ENCODE results near the gene DOLPP1. TPM values are rescaled to one million over a fixed set of nuclear protein-coding genes. Genes with fewer than 3 reads are reported as not detected.
A peak's percentile ranks its signal among the peaks of the same experiment; 100 is the strongest.

The DOLPP1 gene
- total RNA-seq, 1 experiment from 2014 or later = 13.7 TPM

- Histone ChIP-seq H3K36me3 (ENCODE audit: control insufficient read depth, insufficient read depth, low read length) (peaks cover 2% of the 10 kb centered on the region; the same call in 1 of the 2 replicates), H3K4me3 (ENCODE audit: low read depth in 2 of 2, low read length in 2 of 2) (no peak overlapping the region), H3K27me3 (ENCODE audit: control insufficient read depth, insufficient read depth, low read length) (no peaks in the 10 kb centered on the region), H3K9me3 (ENCODE audit: control insufficient read depth, insufficient read depth, low read depth, low read length) (no peaks in the 10 kb centered on the region), H3K27ac (ENCODE audit: low read length) (no peak overlapping the region), H3K4me1 (ENCODE audit: control insufficient read depth, insufficient read depth, low read length) (no peaks in the 10 kb centered on the region)
- DNase-seq (ENCODE audit: low read depth, low spot score) (no peak), ATAC-seq (peak; percentile 95)
- in situ Hi-C loops (cut with HindIII; ENCODE audit: low pct_unique_long_range_greater_than_20kb, low sequenced_read_pairs) = no loop called here
- POLR2A ChIA-PET = interaction anchor here (0.6 kb wide), 1 partner anchor 49 kb away, joined by 12 read pairs; no protein-coding TSS in a partner anchor
- no peak for TF ChIP-seq TCF7L2 (IDR thresholded peaks at IDR 0.05; ENCODE audit: low read depth, low read length)
- peak; percentile 95 for TF ChIP-seq CTCF (IDR thresholded peaks at IDR 0.05)
- no peak for TF ChIP-seq SIN3A (IDR thresholded peaks at IDR 0.05; ENCODE audit: borderline replicate concordance, insufficient read depth, low read depth, low read length)
- TF ChIP-seq POLR2AphosphoS5 (IDR thresholded peaks at IDR 0.05; ENCODE audit: low read depth, low read length) = no peak
- TF ChIP-seq REST (IDR thresholded peaks at IDR 0.05; ENCODE audit: insufficient read depth in 1 of 2, low read depth in 2 of 2, low read length in 1 of 2) = no peak
- no TSS peak for BruUV-seq (replicated peaks)
- CTCF ChIA-PET = interaction anchor here (0.5 to 1.5 kb wide), 8 partner anchors 11 to 493 kb away, joined by 3 to 7 read pairs (median 4); no protein-coding TSS in a partner anchor
- intact Hi-C loops (cut with micrococcal nuclease; ENCODE audit: unreplicated experiment) = loop anchor here (10.0 kb wide), 1 partner anchor 483 kb away; no protein-coding TSS in a partner anchor
Observed at GRCh38 chr9:129131300-129132145, 50.6 kb downstream of the DOLPP1 start.

- CTCF ChIA-PET = no interaction called here
- DNase-seq (ENCODE audit: low read depth, low spot score) = no peak
- TF ChIP-seq SIN3A (IDR thresholded peaks at IDR 0.05; ENCODE audit: borderline replicate concordance, insufficient read depth, low read depth, low read length) (no peak), TCF7L2 (IDR thresholded peaks at IDR 0.05; ENCODE audit: low read depth, low read length) (no peak), REST (IDR thresholded peaks at IDR 0.05; ENCODE audit: insufficient read depth in 1 of 2, low read depth in 2 of 2, low read length in 1 of 2) (no peak), POLR2AphosphoS5 (IDR thresholded peaks at IDR 0.05; ENCODE audit: low read depth, low read length) (no peak), CTCF (IDR thresholded peaks at IDR 0.05) (no peak)
- intact Hi-C loops (cut with micrococcal nuclease; ENCODE audit: unreplicated experiment) (loop anchor here (10.0 kb wide), 1 partner anchor 482 kb away; no protein-coding TSS in a partner anchor), in situ Hi-C loops (cut with HindIII; ENCODE audit: low pct_unique_long_range_greater_than_20kb, low sequenced_read_pairs) (no loop called here)
- Histone ChIP-seq H3K27ac (ENCODE audit: low read length) (no peak overlapping the region), H3K27me3 (ENCODE audit: control insufficient read depth, insufficient read depth, low read length) (no peaks in the 10 kb centered on the region), H3K4me1 (ENCODE audit: control insufficient read depth, insufficient read depth, low read length) (no peaks in the 10 kb centered on the region), H3K9me3 (ENCODE audit: control insufficient read depth, insufficient read depth, low read depth, low read length) (no peaks in the 10 kb centered on the region), H3K4me3 (ENCODE audit: low read depth in 2 of 2, low read length in 2 of 2) (no peak overlapping the region), H3K36me3 (ENCODE audit: control insufficient read depth, insufficient read depth, low read length) (peaks cover 2% of the 10 kb centered on the region; the same call in 1 of the 2 replicates)
- BruUV-seq (replicated peaks) = no TSS peak
- no peak for ATAC-seq
- POLR2A ChIA-PET = no interaction called here
Observed at GRCh38 chr9:129133082-129133481, 52.2 kb downstream of the DOLPP1 start.

All from Panc1 (cell line).